ENCODE measurements around the gene AHRR. TPM values are rescaled to one million over a fixed set of nuclear protein-coding genes. Genes with fewer than 3 reads are reported as not detected.
A peak's percentile ranks its signal among the peaks of the same experiment; 100 is the strongest.
"Not testable (repeated sequence)": the region's sequence is repeated elsewhere in the genome, so short reads cannot be mapped to it uniquely, and the experiment has no call there.

The AHRR gene
- polyA plus RNA-seq, 10 donors, result 0.98 to 6.1 (median 2.4) TPM

DNA sequence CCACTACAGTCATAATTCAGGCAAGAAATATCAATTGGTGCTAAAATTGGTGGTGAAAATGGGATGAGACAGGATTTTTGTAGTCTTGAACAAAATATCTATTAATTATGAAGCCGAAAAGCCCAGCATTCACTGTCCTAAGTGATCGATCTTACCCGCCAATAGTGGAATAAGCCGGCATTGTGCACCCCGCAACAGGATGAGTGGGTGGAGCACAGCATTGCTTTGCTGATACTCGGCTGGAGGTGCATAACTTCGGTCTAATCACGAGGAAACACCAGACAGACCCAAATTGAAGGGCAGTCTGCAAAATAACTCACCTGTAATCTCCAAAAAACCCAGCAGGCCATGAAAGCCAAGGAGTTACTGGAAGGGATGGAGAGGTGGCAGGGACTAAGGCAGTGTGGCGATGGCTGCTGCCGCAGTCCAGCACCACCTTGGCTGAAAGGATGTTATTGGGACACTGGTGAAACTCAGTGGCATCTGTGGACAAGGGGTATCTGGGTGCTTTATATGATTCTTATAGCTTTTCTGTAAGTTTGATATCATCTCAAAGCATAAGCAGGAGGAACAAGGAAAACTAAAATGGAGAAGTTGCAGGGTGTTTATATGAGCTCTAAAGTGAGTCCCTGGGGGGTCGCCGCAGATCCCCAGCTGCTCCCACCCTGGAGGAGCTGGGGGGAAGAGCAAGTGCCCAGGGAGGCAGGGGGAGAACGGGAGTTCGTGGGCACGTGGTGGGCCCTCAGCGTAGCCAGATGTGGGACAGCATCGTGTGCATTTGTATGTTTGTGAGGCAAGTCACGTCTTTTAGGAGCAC lies 45.2 kb downstream of the AHRR start:
- DNase-seq, result no peak

DNA sequence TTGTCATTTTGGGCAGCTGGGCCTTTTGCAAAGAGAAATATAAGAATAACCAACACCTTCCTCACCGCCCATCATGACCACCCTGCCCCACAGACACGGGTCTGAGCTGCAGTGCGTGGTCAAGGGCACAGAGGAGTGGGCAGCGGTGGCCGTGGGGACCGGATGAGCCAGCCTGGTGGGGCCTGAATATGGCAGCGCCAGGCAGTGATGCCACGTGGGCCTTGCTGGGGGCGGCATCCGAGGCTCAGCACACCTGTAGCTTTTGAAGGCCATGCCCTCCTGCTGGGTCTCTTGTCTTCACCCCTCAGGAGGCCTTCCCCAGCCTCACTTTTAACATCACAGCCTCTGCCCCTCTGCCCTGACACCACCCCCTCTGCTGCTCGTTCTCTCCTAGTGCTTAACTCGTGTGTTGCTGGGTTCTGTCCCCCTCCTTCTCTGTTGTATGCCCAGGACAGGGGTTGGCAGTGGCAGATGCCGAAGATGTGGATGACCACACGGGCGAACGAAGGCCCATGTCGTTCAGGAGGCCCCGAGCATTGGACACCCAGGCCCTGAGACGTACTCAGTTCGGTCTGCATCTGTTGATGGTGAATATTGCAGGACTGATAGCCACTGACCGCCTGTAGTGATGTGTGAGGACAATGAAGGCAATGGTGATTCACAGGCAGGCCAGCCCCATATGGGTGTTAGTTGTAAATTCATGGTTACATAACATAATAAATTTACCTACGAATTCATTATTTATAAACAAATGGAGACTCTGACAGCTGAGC lies 46.0 kb downstream of the AHRR start:
- no peak for DNase-seq

DNA sequence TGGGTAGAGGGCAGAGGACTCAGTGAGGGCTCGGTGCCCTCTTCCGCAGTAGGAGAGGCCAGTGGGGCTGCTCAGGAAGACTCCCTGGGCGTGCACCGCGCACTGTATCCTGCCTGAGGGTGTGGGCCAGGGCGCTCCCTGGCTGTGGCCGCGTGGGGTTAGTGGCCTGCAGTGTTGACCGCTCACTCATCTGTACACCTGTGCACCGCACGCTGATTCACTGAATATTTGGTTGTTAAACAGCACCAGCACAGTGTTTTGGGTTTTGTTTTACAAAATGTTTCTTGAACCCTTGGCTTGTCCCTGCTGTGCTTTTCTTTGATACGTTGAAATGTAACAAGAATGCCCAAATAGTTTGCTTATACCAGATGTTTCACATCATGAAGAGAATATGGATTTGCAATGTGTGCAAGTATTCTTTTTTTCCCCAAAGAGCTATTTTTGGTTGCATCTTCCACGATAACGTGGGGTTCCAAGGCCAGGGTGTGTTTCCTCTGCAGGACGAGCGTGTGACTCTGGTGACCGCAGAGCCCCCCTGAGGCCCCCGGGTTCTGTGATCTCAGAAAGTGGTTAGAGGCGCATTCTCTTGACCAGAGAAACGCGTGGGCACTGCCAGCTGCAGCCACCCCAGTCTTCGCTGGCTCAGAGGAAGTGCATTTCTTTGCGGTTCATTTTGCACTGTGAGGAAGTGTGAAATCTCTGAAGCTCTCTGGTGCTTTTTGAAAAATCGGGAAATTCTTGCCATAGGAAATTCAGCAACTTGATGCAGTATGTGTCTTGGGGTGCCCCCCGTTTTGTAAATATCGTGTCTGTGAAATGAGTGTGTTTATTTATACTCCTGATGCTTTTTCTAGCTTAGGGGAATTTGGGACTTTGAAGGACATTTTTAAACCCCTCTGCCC lies 46.9 kb downstream of the AHRR start:
- DNase-seq, result peak in 1 of 3 donors; percentile 44

DNA sequence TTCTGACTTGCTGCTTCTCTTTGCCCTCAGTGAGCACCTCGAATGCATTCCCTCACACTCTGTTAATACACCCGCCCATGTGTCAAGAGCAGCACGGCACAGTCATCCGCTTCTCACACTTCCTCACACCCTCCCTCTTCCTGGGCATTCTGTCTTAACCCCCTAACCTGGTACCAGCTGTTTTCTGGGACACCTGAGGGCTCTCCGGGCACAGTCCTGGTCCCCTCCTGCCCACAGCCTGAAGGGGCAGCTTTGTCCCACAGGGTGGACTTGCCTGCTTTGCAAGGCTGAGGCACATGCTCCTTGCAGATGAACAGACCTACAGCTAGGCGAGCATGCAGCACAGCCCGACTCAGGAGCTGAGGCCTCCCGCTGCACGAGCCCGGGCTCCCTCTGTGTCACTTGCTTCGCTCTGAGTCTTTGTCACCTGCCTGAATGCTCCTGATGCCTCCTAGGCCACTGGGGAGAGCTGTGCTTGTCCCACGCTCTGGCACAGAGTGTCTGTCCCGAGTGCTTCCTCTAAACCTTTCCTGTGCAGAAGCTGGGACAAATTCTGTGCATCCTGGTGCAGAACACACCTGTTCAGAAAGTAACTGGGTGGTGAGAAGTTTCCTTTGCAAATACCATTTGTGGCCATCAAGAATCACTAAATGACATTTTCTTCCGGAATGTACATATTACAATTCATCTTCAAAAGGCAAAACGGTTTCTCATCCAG lies 47.8 kb downstream of the AHRR start:
- no peak for DNase-seq

DNA sequence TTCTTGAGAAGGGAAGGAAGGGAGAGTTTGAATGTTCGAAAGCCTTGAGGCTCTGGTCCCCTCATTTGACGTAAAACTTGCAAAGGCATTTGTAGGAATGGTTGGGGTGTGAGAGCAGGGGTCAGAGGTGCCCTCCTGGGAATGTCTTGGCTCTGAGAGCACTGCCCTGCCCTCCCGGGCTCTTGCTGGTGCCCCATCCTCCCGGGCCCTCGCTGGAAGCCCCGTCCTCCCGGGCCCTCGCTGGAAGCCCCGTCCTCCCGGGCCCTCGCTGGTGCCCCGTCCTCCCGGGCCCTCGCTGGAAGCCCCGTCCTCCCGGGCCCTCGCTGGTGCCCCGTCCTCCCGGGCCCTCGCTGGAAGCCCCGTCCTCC lies 48.3 kb downstream of the AHRR start:
- DNase-seq, result not testable (repeated sequence)

DNA sequence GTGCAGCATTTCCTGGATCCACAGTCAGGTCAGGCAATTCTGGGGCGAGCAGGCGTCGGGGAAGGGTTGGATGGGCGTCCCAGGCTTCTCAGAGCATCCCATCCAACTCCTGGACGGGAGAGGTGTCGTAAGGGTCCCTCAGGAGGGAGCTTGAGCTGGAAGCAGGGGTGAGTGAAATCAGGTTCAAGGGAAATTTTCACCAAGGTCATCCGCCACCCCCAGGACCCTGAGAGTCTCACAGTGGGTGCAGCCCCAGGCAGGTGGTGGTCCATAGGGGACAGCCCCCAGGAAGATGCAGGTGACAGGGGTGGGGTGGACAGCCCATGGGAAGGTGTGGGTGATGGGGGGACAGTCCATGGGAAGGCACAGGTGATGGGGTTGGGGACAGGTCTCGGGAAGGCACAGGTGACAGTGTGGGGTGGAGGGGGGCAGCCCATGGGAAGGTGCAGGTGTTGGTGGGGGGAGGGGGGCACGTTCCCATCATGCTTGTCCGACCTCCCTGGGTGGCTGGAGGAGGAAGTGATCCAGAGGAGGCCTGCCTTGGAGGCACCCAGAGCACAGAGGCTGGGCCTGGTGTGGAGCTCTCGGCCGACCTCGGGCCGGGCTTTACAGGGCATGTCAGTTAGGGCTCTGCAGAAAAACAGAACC lies 48.9 kb downstream of the AHRR start:
- no peak for DNase-seq

DNA sequence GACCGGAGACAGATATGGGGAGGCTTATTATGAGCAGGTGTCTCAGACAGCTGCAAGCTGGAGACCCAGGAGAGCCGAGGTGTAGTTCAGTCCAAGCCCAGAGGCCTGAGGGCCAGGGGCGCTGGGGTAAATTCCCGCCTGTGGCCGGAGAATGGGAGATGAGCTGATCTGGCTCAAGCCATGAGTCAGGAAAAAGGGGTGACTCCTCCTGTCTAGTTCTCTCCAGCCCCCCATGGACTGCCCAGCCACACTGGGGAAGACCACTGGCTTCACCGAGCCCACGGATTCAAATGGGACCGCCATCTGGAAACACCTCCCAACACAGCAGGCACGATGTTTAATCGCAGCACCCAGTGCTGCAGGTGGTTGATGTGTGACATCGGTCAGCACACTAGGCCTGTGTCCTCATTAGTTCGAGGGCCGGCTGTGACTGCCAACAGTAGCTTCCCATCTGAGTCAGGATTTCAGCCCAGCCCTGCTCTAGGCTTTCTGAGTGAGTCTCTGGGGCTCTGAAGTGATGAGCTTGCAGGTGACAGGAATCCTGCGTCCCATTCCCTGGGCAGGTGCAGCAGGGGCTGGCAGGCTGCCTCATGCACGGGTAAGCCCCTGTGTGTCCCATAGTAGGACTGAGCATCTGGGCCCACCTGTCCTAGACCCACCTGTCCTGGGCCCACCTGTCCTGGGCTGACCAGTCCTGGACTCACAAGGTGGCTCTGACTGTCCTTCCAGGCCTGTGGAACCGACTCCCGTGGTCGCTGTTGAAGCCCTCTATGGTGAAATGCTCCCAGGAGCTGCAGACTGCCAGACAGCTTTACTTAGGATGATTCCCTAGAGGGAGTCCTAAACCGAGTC lies 49.7 kb downstream of the AHRR start:
- DNase-seq, result no peak

DNA sequence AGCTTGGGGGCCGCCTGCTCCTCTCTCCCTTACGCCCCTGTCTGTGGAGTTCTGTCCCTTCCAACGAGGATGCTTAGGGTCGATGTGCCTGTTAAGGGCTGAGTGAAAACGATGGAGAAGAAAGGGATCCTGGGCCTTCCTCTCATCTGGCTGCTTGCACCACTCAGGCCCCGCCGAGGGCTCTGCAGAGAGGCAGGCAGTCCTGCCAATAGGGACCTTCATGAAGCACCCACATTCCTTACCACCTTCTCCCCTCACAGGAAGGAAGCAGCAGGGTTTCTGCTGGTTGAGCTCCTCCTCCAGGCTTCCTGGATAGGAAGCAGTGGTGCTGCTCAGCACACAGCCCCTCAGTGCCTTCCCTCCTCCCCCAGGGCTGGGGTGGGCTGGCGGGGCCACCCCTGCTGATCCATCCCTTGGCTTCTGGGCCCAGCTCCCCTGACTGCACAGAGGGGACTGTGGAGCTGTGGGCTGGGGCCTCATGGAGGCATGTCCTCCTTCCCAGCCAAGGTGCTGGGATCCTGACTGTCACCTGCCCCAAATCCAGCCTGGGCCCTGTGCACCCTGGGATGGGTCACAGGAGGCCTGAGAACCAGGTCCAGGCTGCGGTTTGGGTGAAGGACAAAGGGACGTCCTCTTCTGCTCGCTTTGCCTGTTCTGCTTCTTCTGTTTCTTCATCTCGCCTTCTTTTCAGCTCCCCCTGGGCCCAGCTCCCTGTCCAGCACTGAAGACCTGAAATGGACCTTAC lies 50.5 kb downstream of the AHRR start:
- DNase-seq, result no peak

DNA sequence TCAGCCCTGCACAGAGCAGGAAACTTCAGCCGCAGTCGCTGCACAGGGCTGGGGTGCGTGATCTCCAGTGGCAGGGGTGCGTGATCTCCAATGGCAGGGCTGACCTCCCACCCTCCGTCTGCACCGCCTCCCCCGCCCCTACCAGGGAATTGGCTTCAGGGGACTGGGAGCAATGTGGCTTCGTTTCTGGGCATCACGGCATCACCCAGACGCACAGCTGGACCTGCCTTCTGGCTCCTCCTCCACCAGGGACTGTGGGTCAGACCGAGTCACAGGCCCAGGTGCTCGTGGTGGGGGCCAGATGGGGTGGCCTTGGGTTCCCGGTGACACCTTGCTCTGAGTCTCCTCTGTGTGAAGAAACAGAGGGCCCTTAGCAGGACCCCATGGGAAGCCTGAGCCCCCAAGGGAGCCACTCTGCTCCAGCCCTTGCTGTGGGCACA lies 51.1 kb downstream of the AHRR start:
- no peak for DNase-seq

DNA sequence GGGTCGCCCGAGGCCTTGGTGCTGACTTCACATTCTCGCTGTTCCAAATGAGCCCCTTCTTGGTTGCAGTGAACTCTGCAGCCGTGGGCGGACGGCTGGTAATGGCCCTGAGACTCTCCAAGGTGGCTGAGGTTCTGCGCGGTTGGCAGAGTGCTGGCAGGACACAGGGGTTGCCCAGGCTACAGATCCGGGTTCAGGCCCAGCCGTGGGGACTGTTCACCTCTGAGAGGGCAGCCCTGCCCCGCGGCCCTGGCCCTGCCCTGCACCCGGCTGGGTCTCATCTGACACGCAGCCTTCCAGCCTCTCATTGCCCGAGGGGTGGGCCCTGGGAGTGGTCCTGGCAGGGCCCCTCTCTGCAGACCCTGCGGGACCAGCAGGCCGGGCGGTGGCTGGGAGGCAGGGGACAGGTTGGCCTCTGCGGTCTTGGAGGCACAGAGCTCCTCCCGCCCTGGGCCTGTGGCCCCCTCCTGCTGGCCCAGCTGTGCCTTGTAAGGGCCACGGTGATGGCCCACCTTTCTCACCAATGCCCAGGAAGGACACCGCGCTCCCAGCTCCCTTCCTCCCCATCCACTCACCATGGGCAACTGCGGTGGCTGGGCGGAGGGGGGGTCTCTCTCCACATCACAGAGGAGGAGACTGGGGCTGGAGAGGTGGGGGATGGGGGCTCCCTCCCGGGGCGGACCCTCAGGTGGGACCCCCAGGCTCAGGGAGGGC lies 51.6 kb downstream of the AHRR start:
- DNase-seq, result peak in 1 of 3 donors; percentile 31

DNA sequence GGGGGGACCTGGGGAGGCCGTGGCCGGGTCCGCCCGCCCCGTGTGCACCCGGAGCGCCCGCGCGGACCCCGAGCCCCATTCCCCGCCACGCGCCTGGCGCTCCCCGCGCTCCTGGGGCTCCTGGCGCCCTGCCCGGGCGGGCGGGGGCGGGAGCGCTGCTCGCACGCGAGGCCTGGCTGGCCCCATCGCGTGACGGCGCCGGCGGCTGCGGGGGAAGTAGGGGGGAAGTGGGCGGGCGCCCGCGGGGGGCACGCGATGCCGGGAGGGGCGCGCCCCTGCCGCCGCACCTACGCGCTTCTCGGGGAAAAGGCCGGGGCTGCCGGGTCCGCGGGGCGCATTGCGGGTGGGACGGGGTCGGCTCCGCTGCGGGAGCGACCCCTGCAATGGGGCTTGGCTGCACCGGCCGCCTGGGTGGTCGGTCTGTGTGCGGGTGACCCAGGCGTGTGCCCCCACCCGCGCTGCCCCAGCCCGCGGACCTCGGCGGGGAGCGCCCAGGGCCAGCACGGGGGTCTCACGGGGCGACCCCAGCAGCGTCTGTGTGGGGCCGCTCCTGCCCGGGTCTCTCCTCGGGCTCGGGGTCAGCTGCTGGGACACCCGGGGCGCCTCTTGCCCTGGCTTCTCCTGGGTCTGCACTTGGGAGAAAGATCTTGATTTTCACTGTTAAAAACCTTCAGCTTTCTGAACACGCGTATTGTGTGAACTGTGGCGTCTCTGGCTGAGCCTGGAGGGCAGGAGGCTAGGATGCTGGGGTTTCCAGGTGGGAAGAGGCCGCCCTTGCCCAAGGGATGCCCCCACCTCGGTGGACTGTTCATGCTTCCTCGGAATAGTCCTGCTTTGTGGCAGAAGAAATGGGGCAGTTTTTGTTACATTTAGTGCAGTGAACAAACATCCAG lies 52.4 kb downstream of the AHRR start:
- peak; percentile 55 to 74 (median 68) for DNase-seq

DNA sequence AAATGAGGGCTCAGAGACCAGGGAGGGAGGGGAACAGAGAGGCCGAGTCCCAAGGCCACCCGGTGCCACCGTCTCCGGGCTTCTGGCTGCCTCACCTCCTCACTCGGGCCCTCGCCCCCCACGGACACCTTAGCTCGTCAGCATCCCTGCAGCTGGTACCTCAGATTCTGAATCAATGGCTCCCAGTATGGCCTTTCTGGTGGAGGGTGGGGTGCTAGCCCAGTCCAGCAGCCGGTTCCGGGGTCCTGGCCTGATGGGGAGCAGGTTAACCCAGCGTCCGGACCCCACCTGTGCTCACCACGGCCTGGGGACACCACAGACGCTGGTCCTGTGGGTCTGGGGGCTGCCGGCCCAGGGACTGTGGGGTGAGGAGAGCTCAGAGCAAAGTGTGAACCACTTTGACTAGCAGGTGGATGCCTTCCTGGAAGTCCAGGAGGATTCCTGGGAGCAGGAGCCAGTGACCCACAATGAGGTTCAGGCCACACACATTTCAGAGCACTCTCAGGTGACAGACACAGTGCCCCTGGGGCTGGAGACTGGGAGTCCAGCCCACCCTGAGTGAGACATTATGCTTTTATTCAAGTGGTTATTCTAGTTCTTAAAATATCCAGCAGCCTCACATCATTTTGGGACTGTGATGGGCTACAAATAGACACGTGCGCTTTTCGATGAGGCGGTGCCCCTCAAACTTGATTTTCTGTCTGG lies 53.3 kb downstream of the AHRR start:
- no peak for DNase-seq

DNA sequence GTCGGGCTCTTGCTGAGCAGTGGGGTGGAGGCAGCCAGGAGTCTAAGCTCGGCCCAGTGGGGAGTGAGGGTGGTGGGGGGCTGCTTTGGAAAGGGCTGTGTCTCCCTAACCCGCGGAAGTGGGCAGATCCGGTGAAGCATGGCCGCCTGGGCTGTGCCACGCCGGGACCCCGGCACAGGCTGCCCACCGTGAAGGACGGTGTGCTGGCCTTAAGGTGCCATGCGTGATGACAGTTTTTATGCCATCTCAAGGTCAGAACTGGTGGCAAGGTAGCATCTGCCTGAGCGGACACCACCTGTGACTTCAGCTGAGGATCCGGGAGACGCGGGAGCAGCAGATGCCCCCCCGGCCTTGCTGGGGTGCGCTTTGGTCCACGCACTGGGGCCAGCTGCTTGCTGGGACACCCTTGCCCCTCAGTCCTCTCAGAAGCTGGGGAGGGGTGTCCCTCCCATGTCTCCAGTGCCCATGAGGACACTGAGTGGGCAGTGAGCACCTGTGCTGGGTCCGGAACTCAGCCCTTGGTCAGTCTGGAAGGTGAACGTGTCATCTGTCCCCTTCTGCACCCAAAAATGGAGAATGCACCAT lies 53.9 kb downstream of the AHRR start:
- no peak for DNase-seq

DNA sequence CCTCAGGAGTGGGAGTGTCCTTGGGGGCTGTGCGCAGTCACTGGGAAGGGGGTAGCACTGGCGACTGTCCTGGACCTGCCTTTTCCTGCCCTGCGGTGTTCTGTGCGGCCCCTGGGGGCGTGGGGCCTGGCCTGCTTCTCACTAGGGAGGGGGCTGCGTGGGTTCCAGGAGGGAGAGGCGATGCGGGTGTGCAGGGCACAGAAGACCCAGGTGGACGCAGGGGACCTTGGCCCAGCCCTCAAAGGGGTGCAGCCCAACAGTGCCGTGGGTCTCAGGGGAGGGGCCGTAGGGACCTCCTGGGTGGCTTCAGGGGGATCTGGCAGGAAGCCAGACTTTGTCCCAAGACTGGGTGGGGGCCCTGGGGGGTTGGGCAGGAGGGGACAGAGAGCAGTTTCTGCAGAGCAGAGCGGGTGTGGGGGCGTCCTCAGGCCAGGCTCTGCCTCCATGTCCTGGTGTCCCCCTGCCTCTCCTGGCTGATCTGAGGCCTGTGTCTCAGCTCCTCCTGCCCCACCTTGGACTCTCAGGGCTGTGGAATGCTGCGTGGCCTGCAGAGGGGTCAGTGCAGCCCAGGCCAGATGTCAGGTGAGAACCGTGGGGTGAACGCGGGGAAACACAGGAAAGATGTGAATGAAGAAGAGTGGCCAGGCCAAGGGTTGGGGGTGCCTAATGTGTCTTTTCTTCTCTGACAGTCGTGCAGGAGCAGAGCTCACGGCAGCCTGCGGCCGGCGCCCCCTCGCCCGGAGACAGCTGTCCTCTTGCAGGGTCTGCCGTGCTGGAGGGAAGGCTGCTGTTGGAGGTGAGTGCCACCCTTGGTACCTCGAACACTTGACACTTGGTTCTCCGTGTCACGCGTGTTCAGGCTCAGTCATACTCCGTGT lies 54.6 kb downstream of the AHRR start:
- no peak for DNase-seq

DNA sequence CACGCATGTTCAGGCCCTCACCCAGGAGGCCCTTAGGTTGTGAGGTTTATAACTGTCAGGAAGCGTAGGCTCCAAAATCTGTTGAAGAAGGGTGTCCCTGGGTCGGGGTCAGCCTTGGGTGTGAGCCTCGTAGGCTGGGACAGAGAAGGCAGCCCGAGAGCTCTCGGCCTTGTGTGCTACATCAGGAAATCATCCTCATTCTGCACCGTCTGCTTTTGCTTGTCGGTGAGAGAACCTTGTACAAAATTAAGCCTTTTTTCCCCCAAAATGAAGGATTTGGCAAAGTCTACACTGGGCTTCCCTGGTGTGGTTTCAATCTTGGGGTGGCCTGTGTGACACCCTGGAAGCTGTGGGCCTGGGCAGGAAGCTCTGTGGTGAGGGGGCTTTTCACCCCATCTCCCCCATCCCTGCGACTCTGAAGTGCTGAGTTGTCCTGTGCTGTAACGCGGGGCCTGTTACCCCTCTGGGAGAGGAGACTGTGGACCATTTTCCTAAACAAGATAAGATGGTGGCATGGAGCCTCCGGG lies 55.3 kb downstream of the AHRR start:
- no peak for DNase-seq

Data from muscle of back (tissue), 11 donors.